Smooth muscle cell of the umbilical artery (primary cell): ENCODE data around the gene NPC1L1. TPM values are rescaled to one million over a fixed set of nuclear protein-coding genes. Genes with fewer than 3 reads are reported as not detected.

ENCODE experiments used
- total RNA-seq: library from RNA; depleted of rRNA; stranded (reverse); fragments of >200 nt; gene quantifications from 2 replicates; pipeline ENCODE4 v1.2.3, GENCODE V29; 2014

The NPC1L1 gene
- under 0.01 TPM in 1 of 2 replicates, not detected in the other for total RNA-seq

GRCh38 chr7:44541028-44541869, at the start of gene NPC1L1:
NPC1L1 (minus strand) TSS chr7:44541330; CDS start chr7:44541259, 71 bp downstream.

DNA sequence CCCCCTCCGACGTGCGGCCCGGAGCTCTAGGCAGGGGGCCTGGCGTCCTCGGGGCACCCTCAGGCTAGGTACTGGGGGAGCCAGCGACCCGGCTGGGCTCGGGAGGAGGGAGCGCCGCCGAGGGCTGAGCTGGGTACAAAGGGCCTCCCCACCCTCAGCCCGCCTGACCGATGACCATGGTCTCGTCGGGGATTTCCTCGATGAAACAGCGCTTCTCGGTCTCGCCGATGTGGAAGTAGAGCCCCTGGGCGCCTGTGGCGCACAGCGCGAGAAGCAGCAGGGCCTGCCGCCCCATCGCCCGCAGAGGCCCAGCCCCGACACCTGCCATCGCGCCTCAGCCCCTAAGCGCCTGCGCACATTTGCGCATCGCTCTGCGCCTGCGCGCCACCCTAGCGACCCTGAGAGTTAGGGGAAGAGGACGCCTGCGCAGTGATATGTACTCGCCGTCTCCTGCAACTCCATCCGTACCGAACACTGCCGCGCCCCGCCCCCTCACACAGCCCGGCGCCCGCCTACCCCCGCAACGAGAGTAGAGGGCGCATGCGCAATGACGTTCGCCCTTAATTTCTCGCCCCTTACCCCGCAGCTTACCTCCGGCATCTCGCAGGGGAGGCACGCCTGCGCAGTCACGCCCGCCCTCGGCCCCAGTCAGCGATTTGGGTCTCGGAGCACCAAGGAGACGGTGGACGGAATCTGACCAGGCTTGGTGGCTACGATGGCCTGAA, 40.9 kb upstream of the NPC1L1 start, which contains the start of gene TMED4:
TSS of gene TMED4 (minus strand) at position 353 of the 725 bp plus-strand sequence. CDS start at position 328, 25 bp downstream.

GRCh38 chr7:44573464-44574286, 32.5 kb upstream of the NPC1L1 start, which contains the start of gene DDX56:
DDX56 (minus strand) TSS chr7:44573908; CDS start chr7:44573895, 13 bp downstream.

DNA sequence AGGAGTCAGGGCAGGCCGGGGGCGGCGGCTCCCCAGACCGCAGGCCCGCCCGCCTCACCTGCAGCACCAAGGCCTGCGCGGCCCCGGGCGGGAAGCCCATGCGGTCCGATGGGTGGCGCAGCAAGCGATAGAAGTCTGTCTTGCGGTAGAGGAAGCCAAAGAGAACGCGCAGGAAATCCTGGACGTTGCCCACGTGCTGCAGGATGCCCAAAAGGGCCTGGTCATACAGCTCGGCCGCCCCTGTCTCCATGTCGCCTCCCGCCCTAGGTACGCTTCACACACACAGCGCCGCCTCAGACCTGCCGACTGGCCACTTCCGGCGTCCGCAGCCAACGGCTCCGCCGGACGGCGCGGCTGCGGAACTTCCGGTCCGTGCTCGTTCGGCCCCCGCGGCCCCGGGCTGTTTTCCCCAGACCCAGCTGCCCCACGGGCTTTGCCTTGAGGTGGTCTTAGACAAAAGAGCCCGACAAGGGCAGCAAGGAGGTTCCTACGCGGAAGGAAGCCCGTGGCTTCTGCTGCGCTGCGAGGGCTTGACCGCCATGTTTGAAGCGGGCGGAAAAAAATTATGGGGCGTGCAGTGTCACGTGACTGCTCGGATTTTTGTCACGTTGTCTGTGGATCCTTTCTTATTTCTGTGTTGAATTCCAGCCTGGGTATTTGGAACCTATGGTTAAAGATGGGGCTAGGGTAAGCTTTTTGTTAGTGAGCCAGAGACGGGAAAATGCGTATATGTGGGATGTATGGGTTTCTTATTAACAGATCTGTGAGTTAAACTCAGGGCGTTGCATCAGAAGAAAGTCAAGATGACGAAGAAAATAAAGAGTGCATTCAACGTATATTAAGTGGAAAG, 50.6 kb downstream of the NPC1L1 start, which contains the start of gene NUDCD3:
TSS of gene NUDCD3 (minus strand) at position 308 of the 850 bp plus-strand sequence. CDS start at position 250, 58 bp downstream.

Other genes with a start within 250 kb of the NPC1L1 start
- not detected in 2 replicates for gene CAMK2B, start 215.7 kb downstream of the NPC1L1 start, total RNA-seq
- 53.7 and 110 TPM in 2 replicates for gene NUDCD3, start 50.7 kb downstream of the NPC1L1 start, total RNA-seq
- 39.8 and 48.2 TPM in 2 replicates for gene DDX56, start 32.6 kb upstream of the NPC1L1 start, total RNA-seq
- 189 and 242 TPM in 2 replicates for gene TMED4, start 40.9 kb upstream of the NPC1L1 start, total RNA-seq
- 79.6 and 136 TPM in 2 replicates for gene OGDH, start 65.3 kb upstream of the NPC1L1 start, total RNA-seq
- gene ZMIZ2, start 207.5 kb upstream of the NPC1L1 start, total RNA-seq = 9.8 and 21.3 TPM in 2 replicates